Nephron (organoid): ENCODE measurements around the gene PIH1D1.

Source experiments
- H3K27ac Mint-ChIP-seq, 3 experiments: 2 replicates each; pipeline ENCODE4 v1.8.0; 2020; ENCODE audit warnings: mixed read lengths in 3 of 3, mild to moderate bottlenecking in 2 of 3, moderate library complexity in 1 of 3
- H3K27me3 Mint-ChIP-seq: 2 replicates; pipeline ENCODE4 v1.8.0; 2021; ENCODE audit warnings: low read depth, mild to moderate bottlenecking, moderate library complexity, mixed read lengths
- H3K36me3 Mint-ChIP-seq: 2 replicates; pipeline ENCODE4 v1.8.0; 2020; ENCODE audit warnings: low read depth, mixed read lengths
- H3K4me1 Mint-ChIP-seq: 2 replicates; pipeline ENCODE4 v1.8.0; 2020; ENCODE audit warnings: mixed read lengths
- H3K4me3 Mint-ChIP-seq, 3 experiments: 2 replicates each; pipeline ENCODE4 v1.8.0; 2020; ENCODE audit warnings: mild to moderate bottlenecking in 3 of 3, mixed read lengths in 3 of 3, moderate library complexity in 2 of 3
- H3K9me3 Mint-ChIP-seq: 2 replicates; pipeline ENCODE4 v1.8.0; 2020; ENCODE audit warnings: mixed read lengths
- TF ChIP-seq, protein P1 (sequence below), 3 experiments: fragments of 200-600 bp; sonication (generic); IDR thresholded peaks; one replicate each; pipeline ENCODE4 v1.5.0; 2021; ENCODE audit warnings: antibody characterized with exemption in 3 of 3; ENCODE audit not compliant: unreplicated experiment in 3 of 3

Gene PIH1D1

DNA sequence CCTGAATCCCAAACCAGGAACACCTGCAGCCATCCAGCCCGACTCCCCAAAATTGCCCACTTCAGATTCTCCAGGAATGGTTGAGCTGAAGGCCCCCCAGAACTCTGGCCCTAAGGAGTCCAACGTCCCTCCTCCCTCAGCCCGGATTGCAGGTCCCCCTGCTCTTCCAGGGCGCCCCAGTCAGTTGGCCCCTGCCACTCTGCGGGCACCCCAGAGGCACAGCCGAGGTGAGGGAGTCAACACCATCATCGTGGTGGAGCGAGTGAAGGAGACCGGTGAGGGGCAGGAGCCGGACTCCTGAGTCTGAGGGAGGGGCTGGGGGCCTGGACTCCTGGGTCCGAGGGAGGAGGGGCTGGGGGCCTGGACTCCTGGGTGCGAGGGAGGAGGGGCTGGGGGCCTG, 24.3 kb downstream of the PIH1D1 start:
- peak overlapping the region; percentile 7 to 34 (median 32) for H3K4me3 Mint-ChIP-seq

DNA sequence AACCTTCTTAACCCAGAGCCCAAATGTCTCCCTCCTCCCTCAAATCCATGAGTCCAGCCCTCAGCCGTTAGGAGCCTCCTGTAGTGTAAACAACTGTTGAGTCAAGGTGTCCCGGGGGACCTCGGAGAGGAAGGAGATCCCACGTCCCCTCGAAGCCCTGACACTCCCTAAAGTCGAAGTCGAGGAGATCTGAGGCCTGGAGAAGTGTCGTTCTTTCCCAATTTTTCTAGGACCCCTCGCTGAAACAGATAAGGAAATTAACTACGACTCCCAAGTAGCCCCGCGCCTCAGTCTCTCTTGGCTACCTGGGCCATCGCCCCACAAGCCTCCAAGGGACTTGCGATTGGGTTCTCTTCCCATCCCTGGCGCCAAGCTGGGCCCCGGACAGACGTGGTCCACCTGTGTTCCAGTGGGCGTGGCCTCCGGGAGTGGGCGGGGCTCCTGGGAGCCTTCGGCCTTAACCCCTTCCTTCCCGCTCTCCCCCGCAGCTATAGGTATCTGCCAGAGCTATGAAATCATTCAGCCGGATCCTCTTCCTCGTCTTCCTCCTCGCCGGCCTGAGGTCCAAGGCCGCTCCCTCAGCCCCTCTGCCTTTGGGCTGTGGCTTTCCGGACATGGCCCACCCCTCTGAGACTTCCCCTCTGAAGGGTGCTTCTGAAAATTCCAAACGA, 25.6 kb downstream of the PIH1D1 start:
- TF ChIP-seq, protein P1, sequence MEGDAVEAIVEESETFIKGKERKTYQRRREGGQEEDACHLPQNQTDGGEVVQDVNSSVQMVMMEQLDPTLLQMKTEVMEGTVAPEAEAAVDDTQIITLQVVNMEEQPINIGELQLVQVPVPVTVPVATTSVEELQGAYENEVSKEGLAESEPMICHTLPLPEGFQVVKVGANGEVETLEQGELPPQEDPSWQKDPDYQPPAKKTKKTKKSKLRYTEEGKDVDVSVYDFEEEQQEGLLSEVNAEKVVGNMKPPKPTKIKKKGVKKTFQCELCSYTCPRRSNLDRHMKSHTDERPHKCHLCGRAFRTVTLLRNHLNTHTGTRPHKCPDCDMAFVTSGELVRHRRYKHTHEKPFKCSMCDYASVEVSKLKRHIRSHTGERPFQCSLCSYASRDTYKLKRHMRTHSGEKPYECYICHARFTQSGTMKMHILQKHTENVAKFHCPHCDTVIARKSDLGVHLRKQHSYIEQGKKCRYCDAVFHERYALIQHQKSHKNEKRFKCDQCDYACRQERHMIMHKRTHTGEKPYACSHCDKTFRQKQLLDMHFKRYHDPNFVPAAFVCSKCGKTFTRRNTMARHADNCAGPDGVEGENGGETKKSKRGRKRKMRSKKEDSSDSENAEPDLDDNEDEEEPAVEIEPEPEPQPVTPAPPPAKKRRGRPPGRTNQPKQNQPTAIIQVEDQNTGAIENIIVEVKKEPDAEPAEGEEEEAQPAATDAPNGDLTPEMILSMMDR (IDR thresholded peaks at IDR 0.05; ENCODE audit: unreplicated experiment in 3 of 3) = no peak
- H3K27me3 Mint-ChIP-seq = peaks cover 100% of the 10 kb centered on the region
- H3K9me3 Mint-ChIP-seq = peaks cover 7% of the 10 kb centered on the region
- peaks cover 40% of the 10 kb centered on the region for H3K4me1 Mint-ChIP-seq
- H3K27ac Mint-ChIP-seq = no peak overlapping the region
- no peaks in the 10 kb centered on the region for H3K36me3 Mint-ChIP-seq
- H3K4me3 Mint-ChIP-seq = peak overlapping the region in 1 of 3 experiments; percentile 59

More for the DNA sequence above, 24.3 kb downstream of the PIH1D1 start:
- H3K36me3 Mint-ChIP-seq = no peaks in the 10 kb centered on the region
- H3K4me1 Mint-ChIP-seq = peaks cover 30% of the 10 kb centered on the region
- peaks cover 98% of the 10 kb centered on the region for H3K27me3 Mint-ChIP-seq
- peaks cover 7% of the 10 kb centered on the region for H3K9me3 Mint-ChIP-seq
- no peak overlapping the region for H3K27ac Mint-ChIP-seq
- TF ChIP-seq, protein P1 (IDR thresholded peaks at IDR 0.05; ENCODE audit: unreplicated experiment in 3 of 3) = no peak

DNA sequence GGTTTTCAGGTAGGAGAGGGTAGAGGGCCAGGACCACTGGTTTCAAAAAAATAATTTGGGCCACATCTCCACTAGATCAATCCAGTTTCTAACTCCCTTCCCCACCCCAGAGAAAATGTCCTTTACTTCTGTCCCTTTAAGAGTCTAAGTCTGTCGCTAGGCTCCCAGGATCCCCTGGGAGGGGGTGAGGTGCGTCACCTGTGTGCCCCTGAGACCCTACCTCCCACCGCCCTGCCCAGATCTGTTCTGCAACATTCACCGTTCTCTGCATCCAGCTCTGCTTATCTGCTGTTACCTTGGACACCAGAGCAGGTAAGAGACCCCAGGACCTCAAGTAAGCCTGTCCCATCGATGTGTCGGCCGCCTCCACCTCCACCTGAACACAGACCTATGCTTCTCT, 26.4 kb downstream of the PIH1D1 start, which contains the start of gene GFY:
Gene GFY (plus strand): TSS at position 211 of the 400 bp plus-strand sequence. CDS start 1,043 bp downstream, outside the sequence.
- peak within 1 kb of the TSS in 1 of 3 experiments; percentile 7 for H3K4me3 Mint-ChIP-seq
- H3K4me1 Mint-ChIP-seq = peaks cover 46% of the 10 kb centered on the region
- peaks cover 100% of the 10 kb centered on the region for H3K27me3 Mint-ChIP-seq
- H3K27ac Mint-ChIP-seq = no peak within 1 kb of the TSS
- TF ChIP-seq, protein P1 (IDR thresholded peaks at IDR 0.05; ENCODE audit: unreplicated experiment in 3 of 3) = no peak
- peaks cover 7% of the 10 kb centered on the region for H3K9me3 Mint-ChIP-seq
- H3K36me3 Mint-ChIP-seq = no peaks in the 10 kb centered on the region

DNA sequence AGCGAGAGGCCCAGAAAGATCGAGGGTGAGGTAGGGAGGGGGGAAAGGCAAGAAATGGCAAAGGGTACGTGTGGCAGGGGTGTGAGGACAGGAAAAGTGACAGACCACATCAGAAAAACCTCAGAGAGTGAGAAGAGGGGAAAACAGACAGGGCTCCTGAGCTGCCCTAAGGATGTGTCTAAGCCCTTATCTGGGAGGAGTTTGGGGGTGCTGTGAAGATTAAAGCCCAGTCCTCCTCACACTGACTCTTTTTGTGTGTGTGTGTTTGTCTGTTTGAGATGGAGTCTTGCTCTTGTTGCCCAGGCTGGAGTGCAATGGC, 27.7 kb downstream of the PIH1D1 start:
- Mint-ChIP-seq H3K36me3 (no peaks in the 10 kb centered on the region), H3K9me3 (peaks cover 3% of the 10 kb centered on the region), H3K4me1 (peaks cover 51% of the 10 kb centered on the region), H3K27me3 (peaks cover 100% of the 10 kb centered on the region), H3K27ac (peak overlapping the region in 1 of 3 experiments; percentile 8), H3K4me3 (peak overlapping the region; percentile 14 to 41 (median 41))
- TF ChIP-seq, protein P1 (IDR thresholded peaks at IDR 0.05; ENCODE audit: unreplicated experiment in 3 of 3) = no peak

DNA sequence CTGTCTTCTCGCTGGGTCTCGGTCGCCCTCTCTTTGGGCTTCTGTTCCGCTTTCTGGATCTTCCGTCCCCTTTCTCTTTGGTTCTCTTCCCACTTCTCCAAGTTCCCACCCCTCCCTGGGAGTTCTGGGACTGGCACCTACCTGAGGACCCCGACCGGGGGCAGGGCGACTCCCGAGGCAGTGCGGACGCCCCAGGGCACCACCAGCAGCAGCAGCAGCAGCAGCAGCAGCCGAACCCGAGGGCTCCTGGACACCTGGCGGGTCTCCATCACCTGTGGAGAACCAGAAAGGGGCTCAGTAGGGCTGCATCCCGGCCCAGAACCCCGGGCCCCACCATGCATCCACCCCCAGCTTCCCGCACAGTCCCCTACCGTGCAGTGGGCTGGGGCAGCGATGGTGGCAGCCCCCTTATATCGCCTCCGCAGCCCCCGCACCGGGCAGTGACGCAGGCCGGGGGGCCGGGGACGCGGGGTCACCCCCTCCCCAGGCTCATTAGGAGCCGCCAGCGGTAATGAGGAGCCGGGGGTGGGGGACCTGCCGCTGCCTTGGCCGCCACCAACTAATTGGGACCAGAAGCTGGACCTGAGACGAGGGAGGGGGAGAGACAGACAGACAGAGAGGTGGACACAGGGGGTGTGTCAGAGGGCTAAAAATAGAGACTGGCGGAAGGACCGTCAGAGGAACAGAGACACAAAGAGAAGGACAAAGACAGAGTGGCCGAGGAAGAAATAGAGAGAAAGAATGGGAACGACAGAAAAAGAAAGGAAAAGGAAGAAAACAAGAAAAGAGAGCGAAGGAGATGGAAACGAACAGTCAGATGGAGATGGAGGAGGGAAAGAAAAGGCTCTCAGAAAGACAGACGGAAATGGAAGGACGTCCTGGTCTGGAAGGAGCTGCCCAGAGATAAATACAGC, 28.3 kb downstream of the PIH1D1 start, which contains the start of gene PTH2:
Gene PTH2 (minus strand): TSS at position 371 of the 914 bp plus-strand sequence. CDS start 102 bp downstream, at position 269.
- Mint-ChIP-seq H3K4me1 (peaks cover 46% of the 10 kb centered on the region), H3K27me3 (peaks cover 100% of the 10 kb centered on the region), H3K27ac (peak within 1 kb of the TSS in 1 of 3 experiments; percentile 8), H3K4me3 (peak within 1 kb of the TSS; percentile 67 to 75 (median 70)), H3K9me3 (peaks cover 3% of the 10 kb centered on the region), H3K36me3 (no peaks in the 10 kb centered on the region)
- TF ChIP-seq, protein P1 (IDR thresholded peaks at IDR 0.05; ENCODE audit: unreplicated experiment in 3 of 3) = no peak
